GM19455 (cell line): ENCODE measurements around the gene FAM210B.
"Not testable (repeated sequence)": the region's sequence is repeated elsewhere in the genome, so short reads cannot be mapped to it uniquely, and the experiment has no call there.

Experiments used
- ATAC-seq: cut with Tn5 transposase; IDR thresholded peaks from one replicate; pipeline ENCODE4 v1.9.1; 2021; ENCODE audit not compliant: unreplicated experiment

The FAM210B gene, protein sequence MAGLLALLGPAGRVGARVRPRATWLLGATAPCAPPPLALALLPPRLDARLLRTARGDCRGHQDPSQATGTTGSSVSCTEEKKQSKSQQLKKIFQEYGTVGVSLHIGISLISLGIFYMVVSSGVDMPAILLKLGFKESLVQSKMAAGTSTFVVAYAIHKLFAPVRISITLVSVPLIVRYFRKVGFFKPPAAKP

DNA sequence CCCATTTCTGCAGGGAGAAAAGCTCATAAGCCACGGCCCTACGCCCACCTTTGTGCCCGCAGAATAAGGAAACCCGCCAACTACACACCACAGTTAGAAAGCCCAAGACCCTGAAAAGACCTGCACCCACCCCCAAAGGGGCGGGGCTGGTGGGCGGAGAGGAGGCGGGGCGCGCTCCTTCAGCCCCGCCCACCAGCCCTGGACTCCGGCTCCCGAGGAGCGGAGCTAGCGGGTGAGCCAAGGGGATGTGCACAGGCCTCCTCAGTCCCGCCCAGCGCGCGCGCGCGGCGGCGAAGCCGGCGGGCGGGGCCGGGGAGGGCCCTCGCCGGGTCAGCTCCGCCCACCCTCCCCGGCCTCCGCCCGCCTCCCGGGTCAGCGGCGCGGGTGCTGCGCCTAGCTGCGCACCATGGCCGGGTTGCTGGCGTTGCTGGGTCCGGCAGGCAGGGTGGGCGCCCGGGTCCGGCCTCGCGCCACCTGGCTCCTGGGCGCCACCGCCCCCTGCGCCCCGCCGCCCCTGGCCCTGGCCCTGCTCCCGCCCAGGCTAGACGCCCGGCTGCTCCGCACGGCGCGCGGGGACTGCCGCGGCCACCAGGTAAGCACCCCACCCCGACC is at the start of gene FAM210B:
Gene FAM210B, plus strand, starts transcription at position 375 of the 612 bp plus-strand sequence. Its CDS starts 32 bp downstream, at position 407.
- ATAC-seq, result peak; percentile 98

DNA sequence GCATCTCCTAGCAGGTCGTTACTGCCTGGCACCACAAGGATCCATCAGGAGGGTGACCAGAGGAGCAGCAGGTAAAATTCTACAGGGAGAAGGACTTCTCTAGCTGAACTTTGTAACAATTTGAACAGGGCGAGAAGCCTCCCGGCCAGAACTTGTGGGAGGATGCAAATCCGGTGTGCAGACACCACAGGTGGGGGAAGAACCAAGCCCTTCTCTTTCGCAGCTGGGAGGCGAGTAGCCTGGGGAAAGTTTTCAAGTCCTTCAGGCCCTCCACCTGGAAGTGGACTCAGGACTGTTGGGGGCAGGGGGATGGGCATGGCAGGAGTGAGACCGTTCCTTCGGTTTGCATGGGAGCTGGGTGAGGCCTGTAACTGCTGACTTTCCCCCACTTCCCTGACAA is 42.7 kb upstream of the FAM210B start:
- ATAC-seq, result no peak

- ATAC-seq, result no peak
Observed at GRCh38 chr20:56316483-56316882, 42.3 kb upstream of the FAM210B start.

DNA sequence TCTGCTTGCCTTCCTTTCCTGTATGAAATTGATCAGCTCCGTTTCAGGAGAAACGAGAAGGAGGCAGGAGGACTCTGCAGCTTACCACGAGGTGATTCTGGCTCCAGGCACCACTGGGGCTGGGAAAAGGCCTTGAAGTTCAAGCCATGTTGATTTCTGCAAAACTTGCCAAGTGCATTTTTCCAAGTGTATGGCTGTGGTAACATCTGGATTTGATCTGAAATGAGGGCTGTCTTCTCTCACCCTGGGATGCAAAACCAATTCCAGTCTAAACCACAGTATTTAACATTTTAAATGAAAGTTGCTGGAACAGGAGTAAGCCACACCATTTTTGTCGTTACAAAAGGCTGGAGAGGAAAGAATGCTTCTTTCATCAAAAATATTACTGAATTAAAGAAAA is 36.1 kb upstream of the FAM210B start:
- ATAC-seq, result no peak

DNA sequence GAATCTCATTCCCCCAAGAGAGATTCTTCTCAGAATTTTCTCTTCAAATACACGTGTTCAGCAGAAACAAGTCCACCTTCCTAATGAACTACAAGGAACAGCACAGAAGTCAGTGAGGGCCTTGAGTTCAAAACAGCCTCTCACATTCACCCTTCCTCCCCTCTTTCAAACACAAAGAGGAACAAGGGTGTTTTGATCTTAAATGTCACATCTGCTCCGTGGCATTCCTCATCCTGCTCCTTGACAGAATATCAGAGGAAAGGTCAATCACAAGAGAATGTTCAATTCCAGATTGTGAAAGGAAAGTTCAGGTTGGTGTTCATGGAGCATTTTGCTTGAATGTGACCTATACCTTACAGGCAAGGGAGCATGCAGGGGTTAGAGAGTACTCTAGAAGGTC is 35.6 kb upstream of the FAM210B start:
- no peak for ATAC-seq

DNA sequence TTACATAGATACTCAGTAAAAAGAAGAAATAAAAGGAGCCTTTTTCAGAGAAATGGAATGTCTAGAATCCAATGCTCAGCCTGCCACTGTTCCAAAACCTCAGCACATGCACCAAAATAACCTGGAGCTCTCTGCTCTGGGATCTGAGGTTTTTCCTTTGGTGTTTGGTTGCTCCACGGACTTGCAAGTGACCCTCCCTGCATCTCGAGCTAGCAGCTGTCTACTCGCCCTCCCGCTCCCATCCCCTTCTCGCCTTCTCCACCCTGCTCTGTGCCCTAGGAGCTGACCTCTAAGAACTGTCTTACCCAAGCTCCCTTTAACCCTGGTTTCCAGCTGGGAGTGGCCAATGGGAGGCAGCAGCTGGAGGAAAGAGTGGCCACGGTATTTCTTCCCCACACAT is 35.1 kb upstream of the FAM210B start:
- no peak for ATAC-seq

- no peak for ATAC-seq
Observed at GRCh38 chr20:56324806-56325205, 34.0 kb upstream of the FAM210B start.

- ATAC-seq, result no peak
Observed at GRCh38 chr20:56328861-56329260, 29.9 kb upstream of the FAM210B start.

- ATAC-seq, result not testable (repeated sequence)
Observed at GRCh38 chr20:56336709-56337108, 22.1 kb upstream of the FAM210B start.

- ATAC-seq, result no peak
Observed at GRCh38 chr20:56342783-56343182, 16.0 kb upstream of the FAM210B start.

DNA sequence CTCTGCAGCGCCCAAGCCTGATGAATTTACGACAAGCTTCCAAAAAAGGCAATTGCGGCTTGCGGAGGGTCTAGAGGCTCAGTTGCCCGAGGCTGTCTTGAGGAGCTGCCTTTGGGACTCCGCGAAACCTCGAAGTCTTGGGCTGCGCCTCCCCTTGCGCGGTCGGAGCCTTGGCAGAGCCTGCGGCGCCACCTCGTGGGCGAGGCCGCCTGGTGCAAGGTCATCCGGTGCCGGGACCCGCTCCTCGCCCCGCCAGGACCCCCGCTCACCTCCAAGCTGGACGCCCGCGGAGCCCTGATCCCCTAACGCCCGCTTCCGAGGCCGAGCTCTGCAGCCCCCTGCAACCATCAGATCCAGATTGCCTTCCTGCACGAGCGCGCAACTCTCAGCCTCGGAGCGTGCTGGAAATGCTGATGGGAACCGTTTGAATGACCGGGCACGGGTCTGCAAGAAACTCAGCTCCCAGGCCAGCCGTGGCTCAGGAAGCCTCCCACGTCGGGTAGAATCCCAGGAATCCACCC is 14.9 kb upstream of the FAM210B start:
- no peak for ATAC-seq

- no peak for ATAC-seq
Observed at GRCh38 chr20:56345911-56346310, 12.9 kb upstream of the FAM210B start.

GRCh38 chr20:56347628-56348304 is 11.0 kb upstream of the FAM210B start:
- ATAC-seq, result no peak

DNA sequence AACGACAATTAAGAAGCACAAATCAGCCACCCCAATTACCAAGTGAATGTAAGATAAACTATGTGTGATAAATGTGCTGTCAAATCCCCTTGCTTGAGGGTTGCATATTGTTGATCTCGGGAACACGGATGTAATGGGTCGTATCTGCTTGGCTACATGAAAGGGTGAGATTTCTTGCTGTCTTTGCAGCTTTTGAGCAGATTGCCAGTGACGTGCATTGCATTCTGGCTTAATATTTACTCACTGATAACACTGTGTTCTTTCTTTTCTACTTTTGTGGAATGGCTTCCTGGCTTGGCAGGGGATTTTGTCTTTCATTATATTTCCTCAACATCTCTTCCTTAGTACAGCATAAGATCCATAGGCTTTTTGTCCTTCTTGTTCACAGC is 10.5 kb upstream of the FAM210B start:
- no peak for ATAC-seq

DNA sequence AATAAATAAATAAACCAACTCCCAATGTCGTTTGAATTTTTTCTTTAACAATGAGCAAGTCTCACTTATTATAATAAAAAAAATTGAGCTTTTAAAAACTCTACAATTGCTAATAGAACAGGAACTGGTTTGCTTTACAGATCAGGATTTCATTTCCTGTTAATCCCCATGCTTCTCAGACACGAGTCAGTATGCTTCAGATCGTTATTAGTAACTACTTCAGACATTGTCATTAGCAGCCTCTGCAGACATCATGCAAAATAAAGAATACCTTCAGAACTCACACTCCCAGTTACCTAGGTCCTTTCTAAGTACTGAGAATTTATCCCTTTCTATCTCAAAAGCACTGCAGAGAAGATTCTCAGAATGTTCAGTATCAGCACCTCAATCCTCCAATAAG is 10.0 kb upstream of the FAM210B start:
- no peak for ATAC-seq

DNA sequence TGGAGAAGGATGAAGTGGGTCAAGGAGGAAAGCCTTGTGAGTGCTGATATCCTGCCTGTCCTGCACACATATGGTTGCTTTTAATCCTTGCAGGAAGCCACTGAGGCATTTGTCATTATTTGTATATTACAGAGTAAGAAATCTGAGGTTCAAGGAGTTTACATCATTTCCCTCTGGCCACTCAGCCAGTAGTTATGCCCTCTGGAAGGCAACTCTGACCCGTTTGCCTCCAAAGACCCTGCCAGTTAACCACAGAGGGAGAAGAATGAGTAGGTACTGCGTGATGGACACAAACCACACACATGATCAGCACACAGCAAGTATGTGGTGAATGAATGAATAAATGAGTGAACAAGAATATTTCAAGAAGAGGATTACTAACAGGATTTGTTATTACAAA is 7.9 kb upstream of the FAM210B start:
- no peak for ATAC-seq

DNA sequence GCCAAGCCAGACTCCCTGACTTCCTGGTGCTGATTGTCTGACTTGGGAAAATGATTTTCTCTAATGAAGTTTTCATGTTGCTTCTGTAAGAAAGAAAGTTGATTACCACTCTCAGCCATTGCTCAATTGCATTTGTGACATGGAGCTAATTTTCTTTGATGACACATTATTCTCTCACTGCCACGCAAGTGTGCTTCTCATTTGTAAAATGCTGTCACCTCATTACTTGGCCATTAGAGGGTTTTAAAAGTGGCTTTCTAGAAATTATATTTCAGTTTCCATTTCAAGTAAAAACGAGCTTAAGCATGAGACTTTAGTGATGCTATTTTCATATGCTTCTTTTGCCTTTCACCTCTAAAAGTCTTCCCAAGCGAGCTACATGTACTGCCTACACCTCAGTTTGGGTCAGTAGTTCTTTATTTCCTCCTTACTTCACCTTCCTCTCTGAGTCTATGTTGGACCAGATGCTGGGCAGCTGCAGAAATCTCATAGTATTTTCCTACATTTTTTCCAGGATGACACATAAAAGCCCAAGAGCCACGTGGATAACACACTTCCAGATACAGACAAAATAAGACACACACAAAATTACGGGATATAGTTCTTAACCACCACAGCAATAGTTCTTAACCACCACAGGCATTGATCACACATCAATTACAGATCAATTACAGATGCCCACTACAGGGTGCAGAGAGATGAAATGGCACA is 6.3 kb upstream of the FAM210B start:
- no peak for ATAC-seq

DNA sequence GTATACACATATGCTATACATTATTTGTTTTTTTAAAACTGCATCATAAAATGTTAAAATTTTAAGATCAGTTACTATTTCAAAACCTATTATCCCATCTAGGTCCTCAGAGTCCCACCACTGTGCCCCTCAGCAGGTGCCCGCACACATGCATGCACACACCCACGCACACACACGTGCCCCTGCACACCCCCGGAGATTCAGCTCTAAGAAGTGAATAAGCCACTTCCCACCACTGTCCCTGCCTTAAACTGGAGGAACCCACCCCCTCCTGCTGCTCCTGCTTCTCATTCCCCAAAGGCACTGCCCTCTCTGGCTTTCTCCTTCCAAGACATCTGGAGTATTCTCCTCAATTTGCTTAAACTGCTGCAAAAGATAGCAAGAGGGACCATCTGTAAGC is 5.4 kb upstream of the FAM210B start:
- ATAC-seq, result no peak

GRCh38 chr20:56358070-56358469 is 704 bp upstream of the FAM210B start:
- no peak for ATAC-seq

GRCh38 chr20:56359212-56360132 is 698 bp downstream of the FAM210B start:
- peak; percentile 28 for ATAC-seq
